Uterus (tissue), 2 donors: ENCODE measurements around the gene P4HA2.

ENCODE experiments used
- POLR2A ChIP-seq, 2 donors: fragments of 450-650 bp; IDR thresholded peaks; one replicate each; pipeline ENCODE4 v1.6.1; 2016; ENCODE audit warnings: antibody characterized with exemption in 2 of 2, mild to moderate bottlenecking in 1 of 2, moderate library complexity in 1 of 2
- TF ChIP-seq, protein P1 (sequence below), 4 experiments: fragments of 200-600 bp in 2 of 4; fragments of 450-650 bp in 2 of 4; sonication (generic) in 2 of 4; IDR thresholded peaks; one replicate each; pipeline ENCODE4 v1.5.1; 2016 to 2019; ENCODE audit warnings: antibody characterized with exemption in 4 of 4, mild to moderate bottlenecking in 2 of 4, moderate library complexity in 1 of 4

DNA sequence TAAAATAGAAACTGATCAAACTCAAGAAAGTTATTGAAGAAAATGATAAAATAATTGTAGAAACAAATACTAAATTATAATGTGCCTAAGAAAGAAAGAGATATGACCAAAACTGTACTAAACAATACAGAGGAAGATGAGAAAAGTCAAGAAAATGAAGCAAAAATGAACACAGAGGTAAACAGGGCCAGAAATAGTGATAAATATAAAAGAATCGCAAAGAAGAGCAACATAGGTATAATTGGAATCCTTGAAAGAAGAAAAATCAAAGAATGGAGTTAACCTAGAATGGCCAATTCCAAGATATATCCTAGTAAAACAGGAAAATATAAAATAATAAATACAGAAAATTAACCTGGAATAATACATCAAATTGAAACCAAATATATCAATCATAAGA, 84.5 kb downstream of the P4HA2 start:
- TF ChIP-seq, protein P1, sequence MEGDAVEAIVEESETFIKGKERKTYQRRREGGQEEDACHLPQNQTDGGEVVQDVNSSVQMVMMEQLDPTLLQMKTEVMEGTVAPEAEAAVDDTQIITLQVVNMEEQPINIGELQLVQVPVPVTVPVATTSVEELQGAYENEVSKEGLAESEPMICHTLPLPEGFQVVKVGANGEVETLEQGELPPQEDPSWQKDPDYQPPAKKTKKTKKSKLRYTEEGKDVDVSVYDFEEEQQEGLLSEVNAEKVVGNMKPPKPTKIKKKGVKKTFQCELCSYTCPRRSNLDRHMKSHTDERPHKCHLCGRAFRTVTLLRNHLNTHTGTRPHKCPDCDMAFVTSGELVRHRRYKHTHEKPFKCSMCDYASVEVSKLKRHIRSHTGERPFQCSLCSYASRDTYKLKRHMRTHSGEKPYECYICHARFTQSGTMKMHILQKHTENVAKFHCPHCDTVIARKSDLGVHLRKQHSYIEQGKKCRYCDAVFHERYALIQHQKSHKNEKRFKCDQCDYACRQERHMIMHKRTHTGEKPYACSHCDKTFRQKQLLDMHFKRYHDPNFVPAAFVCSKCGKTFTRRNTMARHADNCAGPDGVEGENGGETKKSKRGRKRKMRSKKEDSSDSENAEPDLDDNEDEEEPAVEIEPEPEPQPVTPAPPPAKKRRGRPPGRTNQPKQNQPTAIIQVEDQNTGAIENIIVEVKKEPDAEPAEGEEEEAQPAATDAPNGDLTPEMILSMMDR (IDR thresholded peaks at IDR 0.05) = no peak
- TF ChIP-seq POLR2A (IDR thresholded peaks at IDR 0.05) = no peak
